Stimulated activated CD4-positive, alpha-beta T cell treated with anti-CD3 and anti-CD28 coated beads, Interleukin-15, amount 100 ng/mL, for 48 hours (primary cell): ENCODE measurements around the gene SPARC.

ENCODE experiments used
- DNase-seq, 2 donors: peaks; one replicate each; pipeline ENCODE4 v3.0.0-alpha.2; 2020; ENCODE audit warnings: low read depth in 2 of 2

Gene SPARC

GRCh38 chr5:151660616-151661495 is 25.9 kb downstream of the SPARC start:
- no peak for DNase-seq

GRCh38 chr5:151659001-151659754 is 27.5 kb downstream of the SPARC start:
- DNase-seq, result peak; percentile 45 to 74

- no peak for DNase-seq
Observed at GRCh38 chr5:151657114-151657513, 29.6 kb downstream of the SPARC start.

GRCh38 chr5:151656311-151656710 is 30.4 kb downstream of the SPARC start:
- no peak for DNase-seq

- DNase-seq, result peak; percentile 48 to 55
Observed at GRCh38 chr5:151651997-151652645, 34.6 kb downstream of the SPARC start.

- DNase-seq, result no peak
Observed at GRCh38 chr5:151648988-151649387, 37.7 kb downstream of the SPARC start.

GRCh38 chr5:151648089-151648488 is 38.6 kb downstream of the SPARC start:
- DNase-seq, result no peak

- DNase-seq, result no peak
Observed at GRCh38 chr5:151647320-151647861, 39.3 kb downstream of the SPARC start.

GRCh38 chr5:151646334-151646733 is 40.4 kb downstream of the SPARC start:
- DNase-seq, result no peak

GRCh38 chr5:151643388-151643787 is 43.3 kb downstream of the SPARC start:
- no peak for DNase-seq

GRCh38 chr5:151642472-151643140 is 44.1 kb downstream of the SPARC start:
- DNase-seq, result no peak

GRCh38 chr5:151638619-151639018 is 48.1 kb downstream of the SPARC start:
- no peak for DNase-seq

GRCh38 chr5:151637676-151638075 is 49.0 kb downstream of the SPARC start:
- no peak for DNase-seq

- DNase-seq, result no peak
Observed at GRCh38 chr5:151633892-151634291, 52.8 kb downstream of the SPARC start.

GRCh38 chr5:151632941-151633340 is 53.8 kb downstream of the SPARC start:
- DNase-seq, result no peak

- no peak for DNase-seq
Observed at GRCh38 chr5:151632524-151632923, 54.2 kb downstream of the SPARC start.

- no peak for DNase-seq
Observed at GRCh38 chr5:151631941-151632340, 54.8 kb downstream of the SPARC start.

GRCh38 chr5:151630088-151630487 is 56.6 kb downstream of the SPARC start:
- no peak for DNase-seq

- no peak for DNase-seq
Observed at GRCh38 chr5:151628112-151628823, 58.4 kb downstream of the SPARC start.

GRCh38 chr5:151627650-151628049 is 59.1 kb downstream of the SPARC start:
- DNase-seq, result no peak

- no peak for DNase-seq
Observed at GRCh38 chr5:151625285-151625684, 61.4 kb downstream of the SPARC start.
